Breast epithelium (tissue), 3 donors: ENCODE results near the gene KLHDC4.

Experiments
- CTCF ChIP-seq, 3 donors: fragments of 450-650 bp; IDR thresholded peaks; one replicate each; pipeline ENCODE4 v1.5.1; 2016 to 2017; ENCODE audit warnings: antibody characterized with exemption in 3 of 3, mild to moderate bottlenecking in 3 of 3, moderate library complexity in 3 of 3
- POLR2A ChIP-seq: fragments of 450-650 bp; IDR thresholded peaks from one replicate; pipeline ENCODE4 v1.6.1; 2016; ENCODE audit warnings: antibody characterized with exemption, mild to moderate bottlenecking, moderate library complexity

GRCh38 chr16:87731607-87732006 lies 34.2 kb downstream of the KLHDC4 start:
- no peak for TF ChIP-seq CTCF (IDR thresholded peaks at IDR 0.05)
- TF ChIP-seq POLR2A: no peak
